DOHH2 (cell line): Measurements from ENCODE around the gene C11orf65.

Source experiments
- H3F3A ChIP-seq: fragments of 200-600 bp; sonication (generic), shearing (Covaris generic); 2 replicates; pipeline ENCODE4 v1.6.0; 2016; ENCODE audit warnings: antibody characterized with exemption, mild to moderate bottlenecking; ENCODE audit not compliant: control insufficient read depth, insufficient read depth
- H3K27ac ChIP-seq: fragments of 200-600 bp; sonication (generic); 2 replicates; pipeline ENCODE4 v1.5.1; 2014; ENCODE audit warnings: low read depth, mild to moderate bottlenecking, low read length, moderate library complexity
- H3K27me3 ChIP-seq: fragments of 200-600 bp; sonication (generic); 2 replicates; pipeline ENCODE4 v1.6.1; 2014; ENCODE audit warnings: mild to moderate bottlenecking, low read length, mixed read lengths; ENCODE audit not compliant: control insufficient read depth
- H3K36me3 ChIP-seq: fragments of 200-600 bp; sonication (generic); 2 replicates; pipeline ENCODE4 v1.6.1; 2014; ENCODE audit warnings: mild to moderate bottlenecking, low read length, moderate library complexity, mixed read lengths; ENCODE audit not compliant: control insufficient read depth
- H3K4me1 ChIP-seq: fragments of 200-600 bp; sonication (generic); 2 replicates; pipeline ENCODE4 v1.6.1; 2014; ENCODE audit warnings: mild to moderate bottlenecking, low read length, mixed read lengths; ENCODE audit not compliant: control insufficient read depth
- H3K4me2 ChIP-seq: fragments of 200-600 bp; sonication (generic); 2 replicates; pipeline ENCODE4 v1.6.0; 2014; ENCODE audit warnings: mild to moderate bottlenecking, low read length, moderate library complexity
- H3K4me3 ChIP-seq: fragments of 200-600 bp; sonication (generic); 2 replicates; pipeline ENCODE4 v1.5.1; 2014; ENCODE audit warnings: mild to moderate bottlenecking, low read length, mixed read lengths
- H3K79me2 ChIP-seq: fragments of 200-600 bp; sonication (generic); 2 replicates; pipeline ENCODE4 v1.6.1; 2014; ENCODE audit warnings: mild to moderate bottlenecking, low read length, mixed read lengths; ENCODE audit not compliant: control insufficient read depth
- H3K9me2 ChIP-seq: fragments of 200-600 bp; sonication (generic); replicated peaks from 2 replicates; pipeline ENCODE4 v1.6.1; 2014; ENCODE audit warnings: mild to moderate bottlenecking, low read length, mixed read lengths; ENCODE audit not compliant: control insufficient read depth
- H3K9me3 ChIP-seq: fragments of 200-600 bp; sonication (generic); 2 replicates; pipeline ENCODE4 v1.6.1; 2014; ENCODE audit warnings: antibody characterized with exemption, low read length, mixed read lengths; ENCODE audit not compliant: control insufficient read depth, insufficient read depth
- H4K20me1 ChIP-seq: fragments of 200-600 bp; sonication (generic); 2 replicates; pipeline ENCODE4 v1.6.0; 2014; ENCODE audit warnings: low read depth, mild to moderate bottlenecking, antibody characterized with exemption, low read length, moderate library complexity; ENCODE audit not compliant: control insufficient read depth, insufficient read depth
- CTCF ChIP-seq: fragments of 200-600 bp; sonication (generic); IDR thresholded peaks from one replicate; pipeline ENCODE4 v1.5.1; 2014; ENCODE audit warnings: antibody characterized with exemption, mild to moderate bottlenecking, low read depth, low read length; ENCODE audit not compliant: poor library complexity, severe bottlenecking
- EZH2phosphoT487 ChIP-seq: fragments of 200-600 bp; sonication (generic); IDR thresholded peaks from 2 replicates; pipeline ENCODE4 v1.6.1; 2017; ENCODE audit warnings: borderline replicate concordance, mild to moderate bottlenecking, antibody characterized with exemption, low read length, moderate library complexity, mixed read lengths

C11orf65 gene

GRCh38 chr11:108364159-108364558 lies 103.2 kb downstream of the C11orf65 start:
- H3K9me2 ChIP-seq: no peaks in the 10 kb centered on the region
- H3F3A ChIP-seq: no peaks in the 10 kb centered on the region
- H3K4me1 ChIP-seq: no peaks in the 10 kb centered on the region

GRCh38 chr11:108351468-108351867 lies 115.9 kb downstream of the C11orf65 start:
- no peaks in the 10 kb centered on the region for H3F3A ChIP-seq
- no peak overlapping the region for H3K4me2 ChIP-seq
- no peak overlapping the region for H3K27ac ChIP-seq
- H3K4me1 ChIP-seq: no peaks in the 10 kb centered on the region
- no peak overlapping the region for H3K4me3 ChIP-seq
- no peak for TF ChIP-seq CTCF
- no peak for TF ChIP-seq EZH2phosphoT487
- H3K27me3 ChIP-seq: no peaks in the 10 kb centered on the region
- H3K79me2 ChIP-seq: no peaks in the 10 kb centered on the region
- no peaks in the 10 kb centered on the region for H3K9me3 ChIP-seq
- H3K9me2 ChIP-seq: no peaks in the 10 kb centered on the region
- peaks cover 93% of the 10 kb centered on the region for H3K36me3 ChIP-seq
- no peaks in the 10 kb centered on the region for H4K20me1 ChIP-seq

More at GRCh38 chr11:108364159-108364558, 103.2 kb downstream of the C11orf65 start:
- no peaks in the 10 kb centered on the region for H3K27me3 ChIP-seq
- no peak overlapping the region for H3K4me2 ChIP-seq
- H3K27ac ChIP-seq: no peak overlapping the region
- peaks cover 32% of the 10 kb centered on the region for H3K36me3 ChIP-seq
- no peaks in the 10 kb centered on the region for H4K20me1 ChIP-seq
- TF ChIP-seq EZH2phosphoT487 (no peak), CTCF (no peak)
- H3K4me3 ChIP-seq: no peak overlapping the region
- H3K79me2 ChIP-seq: no peaks in the 10 kb centered on the region
- H3K9me3 ChIP-seq: no peaks in the 10 kb centered on the region

- H4K20me1 ChIP-seq: no peaks in the 10 kb centered on the region
- H3K36me3 ChIP-seq: peaks cover 66% of the 10 kb centered on the region
- TF ChIP-seq EZH2phosphoT487: no peak
- TF ChIP-seq CTCF: no peak
- no peaks in the 10 kb centered on the region for H3K79me2 ChIP-seq
- H3K9me3 ChIP-seq: no peaks in the 10 kb centered on the region
- H3K4me1 ChIP-seq: no peaks in the 10 kb centered on the region
- no peak overlapping the region for H3K4me2 ChIP-seq
- H3K27me3 ChIP-seq: no peaks in the 10 kb centered on the region
- H3K27ac ChIP-seq: no peak overlapping the region
- H3F3A ChIP-seq: no peaks in the 10 kb centered on the region
- no peak overlapping the region for H3K4me3 ChIP-seq
- no peaks in the 10 kb centered on the region for H3K9me2 ChIP-seq
Observed at GRCh38 chr11:108346451-108346850, 120.9 kb downstream of the C11orf65 start.

- Histone ChIP-seq H3K9me3 (no peaks in the 10 kb centered on the region), H3K36me3 (peaks cover 59% of the 10 kb centered on the region), H4K20me1 (no peaks in the 10 kb centered on the region), H3K79me2 (no peaks in the 10 kb centered on the region), H3K27me3 (no peaks in the 10 kb centered on the region), H3K4me3 (no peak overlapping the region), H3F3A (no peaks in the 10 kb centered on the region), H3K4me2 (no peak overlapping the region), H3K9me2 (no peaks in the 10 kb centered on the region), H3K4me1 (no peaks in the 10 kb centered on the region), H3K27ac (no peak overlapping the region)
- TF ChIP-seq CTCF (no peak), EZH2phosphoT487 (no peak)
Observed at GRCh38 chr11:108345767-108346166, 121.6 kb downstream of the C11orf65 start.
